Measurements from ENCODE around the gene MAMDC2. TPM values are rescaled to one million over a fixed set of nuclear protein-coding genes. Genes with fewer than 3 reads are reported as not detected.

The MAMDC2 gene
- total RNA-seq (2021; fragmentation: NEBNext Ultra II Directional; extraction: Animal tissue kit (Norgen Biotek cat#: 25700)) (15.3 and 15.4 TPM in 2 replicates), polyA plus RNA-seq (2011; rRNA removed) (6.1 and 6.4 TPM in 2 replicates), polyA minus RNA-seq (2011; rRNA and poly(A)+ RNA removed) (11.6 and 13.7 TPM in 2 replicates)
- 6.7 TPM for polyA plus RNA-seq (2011; cell fraction: cytosol; rRNA removed)
- 6.8 TPM for polyA plus RNA-seq (2011; cell fraction: nucleus; rRNA removed)
- polyA plus RNA-seq (2012, experiment 1 of 2), result 5.8 to 7.9 TPM (median 7.4 TPM) in 4 replicates
- polyA plus RNA-seq (2012, experiment 2 of 2), result 2.0 TPM
- polyA plus RNA-seq (2013, experiment 1 of 2), result 14.5 TPM
- 13.1 TPM for polyA plus RNA-seq (2013, experiment 2 of 2)
- polyA minus RNA-seq (2011; cell fraction: cytosol; rRNA and poly(A)+ RNA removed), result 7.5 TPM
- 24.9 TPM for polyA minus RNA-seq (2011; cell fraction: nucleus; rRNA and poly(A)+ RNA removed)
- long read RNA-seq, experiment 1, transcript MAMDC2-201 (14 exons, 3,616 nt), result major isoform, 6 of 21 reads
- long read RNA-seq, experiment 1, partial matches to known transcripts, result 14 of 21 reads
- long read RNA-seq, experiment 1, other reads (novel, unspliced or antisense), result 1 of 21 reads
- long read RNA-seq, experiment 2, partial matches to known transcripts, result 2 of 6 reads
- long read RNA-seq, experiment 2, other reads (novel, unspliced or antisense), result 1 of 6 reads

GRCh38 chr9:70043689-70044489 is at the start of gene MAMDC2:
Gene MAMDC2, plus strand, starts transcription at chr9:70043848. Its CDS starts 350 bp downstream, at chr9:70044198.
- Histone ChIP-seq H3K4me3 (ENCODE audit: extremely low read depth in 1 of 4, insufficient read depth in 2 of 4, low read depth in 3 of 4, low read length in 4 of 4) (peak within 1 kb of the TSS; percentile 54 to 79 (median 58)), H3K14ac (ENCODE audit: insufficient read length) (no peak within 1 kb of the TSS), H3K36me3 (ENCODE audit: control insufficient read depth in 2 of 4, insufficient read depth in 4 of 4, low read length in 3 of 4) (no peaks in the 10 kb centered on the region), H3K27ac (ENCODE audit: low read depth, low read length) (no peak within 1 kb of the TSS), H2BK20ac (ENCODE audit: low read length) (peak within 1 kb of the TSS; percentile 50; the same call in 1 of the 2 replicates), H3K23ac (ENCODE audit: insufficient read length) (no peak within 1 kb of the TSS), H3K23me2 (ENCODE audit: low read depth, low read length) (peaks cover 12% of the 10 kb centered on the region), H3K79me1 (ENCODE audit: low read depth, low read length) (no peaks in the 10 kb centered on the region; the same call in 1 of the 2 replicates), H3K9me3 (ENCODE audit: insufficient read depth in 2 of 2, low read depth in 1 of 2, low read length in 1 of 2) (peaks cover 0 to 1% of the 10 kb centered on the region in 2 experiments; a peak in 2 of 4 replicates), H3K9ac (replicated peaks in 1 of 4; ENCODE audit: extremely low read depth in 1 of 4, low read depth in 3 of 4, low read length in 3 of 4) (peak within 1 kb of the TSS in 3 of 4 experiments; percentile 42 to 49 (median 48); a peak in 6 of 7 replicates), H3K18ac (ENCODE audit: extremely low read depth, low read length) (peak within 1 kb of the TSS; percentile 76), H4K91ac (replicated peaks; ENCODE audit: insufficient read length, low read length) (peak within 1 kb of the TSS; percentile 45), H4K5ac (ENCODE audit: insufficient read length, low read depth, low read length) (peak within 1 kb of the TSS; percentile 26), H2BK120ac (replicated peaks; ENCODE audit: low read depth, low read length) (no peak within 1 kb of the TSS), H2AK5ac (ENCODE audit: low read depth, low read length) (peak within 1 kb of the TSS; percentile 29; the same call in 1 of the 2 replicates), H3K4me2 (ENCODE audit: insufficient read depth in 1 of 2, low read depth in 2 of 2, low read length in 2 of 2) (peak within 1 kb of the TSS; percentile 77 to 86), H3K4ac (replicated peaks; ENCODE audit: insufficient read length, low read depth, low read length) (no peak within 1 kb of the TSS), H2BK12ac (ENCODE audit: low read depth, low read length) (peak within 1 kb of the TSS; percentile 92), H3K56ac (replicated peaks; ENCODE audit: insufficient read length, low read depth, low read length) (peak within 1 kb of the TSS; percentile 37), H2BK15ac (ENCODE audit: low read length) (no peak within 1 kb of the TSS), H4K20me1 (replicated peaks in 1 of 2; ENCODE audit: control insufficient read depth in 1 of 2, insufficient read depth in 2 of 2, low read length in 2 of 2) (no peaks in the 10 kb centered on the region), H3K4me1 (replicated peaks in 1 of 4; ENCODE audit: control insufficient read depth in 3 of 4, insufficient read depth in 4 of 4, low read length in 3 of 4) (peaks cover 6 to 14% (median 10%) of the 10 kb centered on the region in 4 experiments), H4K8ac (ENCODE audit: extremely low read depth, insufficient read depth, low read length) (peak within 1 kb of the TSS; percentile 94), H3K79me2 (ENCODE audit: control insufficient read depth in 1 of 2, insufficient read depth in 2 of 2, low read length in 2 of 2) (no peaks in the 10 kb centered on the region; a peak in 1 of 4 replicates), H2BK5ac (ENCODE audit: low read depth, low read length) (peak within 1 kb of the TSS; percentile 83; the same call in 1 of the 2 replicates), H2AFZ (ENCODE audit: low read length) (peak within 1 kb of the TSS; percentile 20), H3K27me3 (replicated peaks in 1 of 4; ENCODE audit: control insufficient read depth in 3 of 4, extremely low read depth in 1 of 4, insufficient read depth in 3 of 4, low read length in 3 of 4) (no peaks in the 10 kb centered on the region)
- POLR2A ChIA-PET (ENCODE audit: partially characterized antibody), result interaction anchor here (0.8 to 3.0 kb wide), 14 partner anchors 10 to 72 kb away, joined by 3 to 18 read pairs (median 4); no protein-coding TSS in a partner anchor
- 2% methylated on average over 46 of the region's 55 CpGs; no CpG with 5 or more reads in 1 of the 2 experiments for WGBS, 2 experiments (ENCODE audit: extremely low coverage in 1 of 2, insufficient coverage in 1 of 2, insufficient read length in 1 of 2, insufficient replicate concordance in 2 of 2, low coverage in 1 of 2, low lambda C conversion rate in 2 of 2, missing lambda C conversion rate in 1 of 2)
- DNase-seq (ENCODE audit: low read depth in 1 of 2, low spot score in 2 of 2) (peak in 1 of 2 experiments; percentile 84), FAIRE-seq (no peak)
- CTCF ChIA-PET (ENCODE audit: partially characterized antibody), result interaction anchor here (0.6 to 6.3 kb wide), 11 partner anchors 10 to 371 kb away, joined by 3 to 42 read pairs (median 3); no protein-coding TSS in a partner anchor
- TF ChIP-seq FOSL1 (IDR thresholded peaks at IDR 0.05; ENCODE audit: insufficient read depth, low read depth, low read length) (no peak), CBX5 (IDR thresholded peaks at IDR 0.05; ENCODE audit: low read depth, low read length) (no peak), SIRT6 (IDR thresholded peaks at IDR 0.05; ENCODE audit: low read length) (no peak), KDM4A (IDR thresholded peaks at IDR 0.05; ENCODE audit: low read depth, low read length, severe bottlenecking) (peak; percentile 84), PHF8 (conservative IDR thresholded peaks at IDR 0.05; ENCODE audit: low read depth, low read length) (peak; percentile 44; the same call in 1 of the 2 replicates), ASH2L (IDR thresholded peaks at IDR 0.05; ENCODE audit: low read length) (peak; percentile 7), TBP (IDR thresholded peaks at IDR 0.05; ENCODE audit: low read depth, low read length) (peak; percentile 33; the same call in 1 of the 2 replicates), POLR2AphosphoS5 (IDR thresholded peaks at IDR 0.05; ENCODE audit: low read depth, low read length) (0 out of 2 replicates have a peak, but pooled peaks have one; percentile 21)

Measured in H1 (cell line).